GM18508 (cell line): Measurements from ENCODE around the gene GAS2L1.
"Not testable (repeated sequence)": the region's sequence is repeated elsewhere in the genome, so short reads cannot be mapped to it uniquely, and the experiment has no call there.

Source experiments
- ATAC-seq: cut with Tn5 transposase; IDR thresholded peaks from one replicate; pipeline ENCODE4 v1.9.1; 2021; ENCODE audit warnings: moderate number of reproducible peaks; ENCODE audit not compliant: insufficient read depth, unreplicated experiment

Gene GAS2L1

GRCh38 chr22:29339381-29340235, 33.2 kb downstream of the GAS2L1 start:
- no peak for ATAC-seq

- ATAC-seq: no peak
These were observed 34.1 kb downstream of the GAS2L1 start for GRCh38 chr22:29340566-29340965.

GRCh38 chr22:29341056-29341848, 34.8 kb downstream of the GAS2L1 start:
- ATAC-seq: no peak

- no peak for ATAC-seq
These were observed 35.3 kb downstream of the GAS2L1 start for GRCh38 chr22:29341849-29342127.

- ATAC-seq: no peak
These were observed 35.7 kb downstream of the GAS2L1 start for GRCh38 chr22:29342177-29342576.

GRCh38 chr22:29342577-29343312, 36.3 kb downstream of the GAS2L1 start:
- ATAC-seq: no peak

- ATAC-seq: no peak
These were observed 36.9 kb downstream of the GAS2L1 start for GRCh38 chr22:29343313-29343805.

- ATAC-seq: no peak
These were observed 37.7 kb downstream of the GAS2L1 start for GRCh38 chr22:29344137-29344536.

GRCh38 chr22:29344889-29345288, 38.4 kb downstream of the GAS2L1 start:
- not testable (repeated sequence) for ATAC-seq

- no peak for ATAC-seq
These were observed 39.5 kb downstream of the GAS2L1 start for GRCh38 chr22:29345932-29346331.

- ATAC-seq: no peak
These were observed 40.2 kb downstream of the GAS2L1 start for GRCh38 chr22:29346659-29347058.

- no peak for ATAC-seq
These were observed 41.6 kb downstream of the GAS2L1 start for GRCh38 chr22:29348041-29348440.

GRCh38 chr22:29348956-29349355, 42.5 kb downstream of the GAS2L1 start:
- ATAC-seq: no peak

- no peak for ATAC-seq
These were observed 44.6 kb downstream of the GAS2L1 start for GRCh38 chr22:29351042-29351441.

- ATAC-seq: no peak
These were observed 45.4 kb downstream of the GAS2L1 start for GRCh38 chr22:29351891-29352290.

GRCh38 chr22:29352778-29353177, 46.3 kb downstream of the GAS2L1 start:
- ATAC-seq: no peak

- ATAC-seq: no peak
These were observed 46.8 kb downstream of the GAS2L1 start for GRCh38 chr22:29353286-29353685.

- ATAC-seq: no peak
These were observed 47.4 kb downstream of the GAS2L1 start for GRCh38 chr22:29353860-29354259.

- ATAC-seq: not testable (repeated sequence)
These were observed 50.9 kb downstream of the GAS2L1 start for GRCh38 chr22:29357193-29357890.

GRCh38 chr22:29359469-29359868, 53.0 kb downstream of the GAS2L1 start:
- ATAC-seq: no peak
